Ramos (cell line): Measurements from ENCODE around the gene LGALS3.

Experiments
- in situ Hi-C: fragments of 300-500 bp; cut with MboI; formaldehyde crosslinking; loops from one replicate; pipeline ENCODE4 v1.14.3; 2022; ENCODE audit warnings: low sequenced_read_pairs; ENCODE audit not compliant: unreplicated experiment

Gene LGALS3

GRCh38 chr14:55128386-55129085, 516 bp upstream of the LGALS3 start:
- in situ Hi-C loops: no loop called here

GRCh38 chr14:55129428-55130195, 560 bp downstream of the LGALS3 start:
- in situ Hi-C loops: no loop called here

GRCh38 chr14:55130196-55130550, 1.1 kb downstream of the LGALS3 start:
- in situ Hi-C loops: no loop called here

- in situ Hi-C loops: no loop called here
Measured at GRCh38 chr14:55131370-55132137, 2.5 kb downstream of the LGALS3 start.

- in situ Hi-C loops: no loop called here
Measured at GRCh38 chr14:55133416-55133815, 4.4 kb downstream of the LGALS3 start.

GRCh38 chr14:55136241-55136640, 7.2 kb downstream of the LGALS3 start:
- in situ Hi-C loops: no loop called here

GRCh38 chr14:55136885-55137786, 8.1 kb downstream of the LGALS3 start:
- in situ Hi-C loops: no loop called here

GRCh38 chr14:55138091-55138490, 9.0 kb downstream of the LGALS3 start:
- in situ Hi-C loops: no loop called here

GRCh38 chr14:55139141-55139540, 10.1 kb downstream of the LGALS3 start:
- in situ Hi-C loops: no loop called here

- in situ Hi-C loops: no loop called here
Measured at GRCh38 chr14:55139696-55140509, 10.9 kb downstream of the LGALS3 start.

GRCh38 chr14:55141825-55142224, 12.8 kb downstream of the LGALS3 start:
- in situ Hi-C loops: no loop called here

GRCh38 chr14:55142466-55142865, 13.4 kb downstream of the LGALS3 start:
- in situ Hi-C loops: no loop called here

GRCh38 chr14:55146425-55146824, 17.4 kb downstream of the LGALS3 start:
- in situ Hi-C loops: no loop called here

- in situ Hi-C loops: no loop called here
Measured at GRCh38 chr14:55151601-55152000, 22.5 kb downstream of the LGALS3 start.

- in situ Hi-C loops: no loop called here
Measured at GRCh38 chr14:55152052-55152753, 23.2 kb downstream of the LGALS3 start.

GRCh38 chr14:55153951-55154350, 24.9 kb downstream of the LGALS3 start:
- in situ Hi-C loops: no loop called here

- in situ Hi-C loops: loop anchor here (5.0 kb wide), 1 partner anchor 65 kb away; no protein-coding TSS in a partner anchor
Measured at GRCh38 chr14:55157080-55157479, 28.0 kb downstream of the LGALS3 start.

GRCh38 chr14:55158412-55158811, 29.4 kb downstream of the LGALS3 start:
- in situ Hi-C loops: loop anchor here (5.0 kb wide), 1 partner anchor 66 kb away; no protein-coding TSS in a partner anchor

- in situ Hi-C loops: no loop called here
Measured at GRCh38 chr14:55160989-55161388, 31.9 kb downstream of the LGALS3 start.
